Caco-2 (cell line): ENCODE results near the gene ADRA2B. TPM values are rescaled to one million over a fixed set of nuclear protein-coding genes. Genes with fewer than 3 reads are reported as not detected.
A peak's percentile ranks its signal among the peaks of the same experiment; 100 is the strongest.

Experiments used
- BruUV-seq: library from RNA; stranded (reverse); fragments of 400-500 nt; replicated peaks from 2 replicates; lab custom pipeline; 2021; lab: Mats Ljungman, UMichigan
- CTCF ChIA-PET: fragments of 300-600 bp; sonication (Branson Sonifier 250); formaldehyde crosslinking; loops from one replicate; lab custom pipeline; 2022; ENCODE audit warnings: antibody characterized with exemption; lab: Charles Lee
- POLR2A ChIA-PET: fragments of 300-600 bp; sonication (Branson Sonifier 250); formaldehyde crosslinking; loops from one replicate; lab custom pipeline; 2022; ENCODE audit warnings: antibody characterized with exemption; lab: Charles Lee
- DNase-seq, 2 experiments: peaks; one replicate each; pipeline versions ENCODE4 v3.0.0 to v3.0.0-alpha.2; 2020 to 2022
- H3K27me3 ChIP-seq: replicated peaks from 2 replicates; pipeline ENCODE4 v1.6.0; 2011; ENCODE audit warnings: low read length; ENCODE audit not compliant: control insufficient read depth, insufficient read depth
- H3K36me3 ChIP-seq: 2 replicates; pipeline ENCODE4 v1.5.1; 2011; ENCODE audit warnings: low read length; ENCODE audit not compliant: control insufficient read depth, insufficient read depth
- H3K4me1 ChIP-seq: fragments of 250-450 bp; sonication (Bioruptor Pico); 2 replicates; pipeline ENCODE4 v1.5.1; 2020; ENCODE audit warnings: mild to moderate bottlenecking
- H3K4me3 ChIP-seq: 2 replicates; pipeline ENCODE4 v1.5.1; 2011; ENCODE audit warnings: low read depth, mild to moderate bottlenecking, control low read depth, low read length
- H3K9me3 ChIP-seq: fragments of 250-450 bp; sonication (Bioruptor Pico); 2 replicates; pipeline ENCODE4 v1.5.1; 2020; ENCODE audit warnings: mild to moderate bottlenecking, moderate library complexity
- H3K27ac Mint-ChIP-seq: one replicate; pipeline ENCODE4 v1.8.0; 2022; ENCODE audit warnings: mixed read lengths; ENCODE audit not compliant: unreplicated experiment
- H3K27me3 Mint-ChIP-seq: one replicate; pipeline ENCODE4 v1.8.0; 2022; ENCODE audit warnings: mixed read lengths; ENCODE audit not compliant: insufficient read depth, unreplicated experiment
- H3K36me3 Mint-ChIP-seq: one replicate; pipeline ENCODE4 v1.8.0; 2022; ENCODE audit warnings: mild to moderate bottlenecking, mixed read lengths; ENCODE audit not compliant: insufficient read depth, unreplicated experiment
- H3K4me1 Mint-ChIP-seq: one replicate; pipeline ENCODE4 v1.8.0; 2022; ENCODE audit warnings: low read depth, mixed read lengths; ENCODE audit not compliant: unreplicated experiment
- H3K4me3 Mint-ChIP-seq: one replicate; pipeline ENCODE4 v1.8.0; 2022; ENCODE audit warnings: mild to moderate bottlenecking, moderate library complexity, mixed read lengths; ENCODE audit not compliant: unreplicated experiment
- H3K9me3 Mint-ChIP-seq: one replicate; pipeline ENCODE4 v1.8.0; 2022; ENCODE audit warnings: mixed read lengths; ENCODE audit not compliant: unreplicated experiment
- intact Hi-C: fragments of 100-400 bp; cut with micrococcal nuclease; formaldehyde crosslinking; loops from one replicate; pipeline ENCODE4 v1.10.0; 2022; ENCODE audit not compliant: unreplicated experiment
- total RNA-seq: library from RNA; stranded (reverse); gene quantifications from 2 replicates; pipeline ENCODE4 v1.2.3, GENCODE V29; 2022
- TF ChIP-seq, protein P1 (sequence below), 2 experiments: fragments of 200-600 bp in 1 of 2; IDR thresholded peaks; 1 replicate in 1 of 2; 2 replicates in 1 of 2; pipeline versions ENCODE4 v1.5.1 to v1.8.0; 2011 to 2022; ENCODE audit warnings: antibody characterized with exemption in 1 of 2, control low read depth in 1 of 2, inconsistent platforms in 1 of 2, low read depth in 1 of 2, low read length in 1 of 2, mild to moderate bottlenecking in 1 of 2, moderate library complexity in 1 of 2; ENCODE audit not compliant: insufficient read depth in 1 of 2, severe bottlenecking in 1 of 2, unreplicated experiment in 1 of 2

ADRA2B gene
- total RNA-seq, 1 experiment from 2014 or later = 0.20 TPM

DNA sequence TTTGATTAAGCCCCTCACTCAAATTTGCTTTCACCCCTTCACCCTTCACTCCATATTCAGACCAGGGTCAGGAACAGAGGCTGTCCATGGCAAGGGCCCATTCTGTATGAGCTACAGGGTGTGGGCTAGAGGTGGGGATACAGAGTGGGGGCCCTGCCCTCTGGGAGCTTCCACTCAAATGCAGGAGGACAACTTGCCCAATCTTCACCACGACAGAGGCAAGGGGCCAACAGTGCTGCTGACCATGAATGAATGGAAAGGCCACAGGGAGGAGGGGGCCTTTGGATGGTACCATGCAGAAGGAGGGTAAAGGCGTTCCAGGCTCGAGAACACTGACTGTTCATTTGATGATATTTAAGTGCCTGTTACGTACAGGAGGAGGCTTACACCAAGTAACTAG is 22.8 kb downstream of the ADRA2B start:
- H3K36me3 ChIP-seq = no peaks in the 10 kb centered on the region
- H3K27me3 ChIP-seq = no peaks in the 10 kb centered on the region
- H3K4me3 ChIP-seq = no peak overlapping the region
- no peaks in the 10 kb centered on the region for H3K27me3 Mint-ChIP-seq
- DNase-seq = no peak
- TF ChIP-seq, protein P1, sequence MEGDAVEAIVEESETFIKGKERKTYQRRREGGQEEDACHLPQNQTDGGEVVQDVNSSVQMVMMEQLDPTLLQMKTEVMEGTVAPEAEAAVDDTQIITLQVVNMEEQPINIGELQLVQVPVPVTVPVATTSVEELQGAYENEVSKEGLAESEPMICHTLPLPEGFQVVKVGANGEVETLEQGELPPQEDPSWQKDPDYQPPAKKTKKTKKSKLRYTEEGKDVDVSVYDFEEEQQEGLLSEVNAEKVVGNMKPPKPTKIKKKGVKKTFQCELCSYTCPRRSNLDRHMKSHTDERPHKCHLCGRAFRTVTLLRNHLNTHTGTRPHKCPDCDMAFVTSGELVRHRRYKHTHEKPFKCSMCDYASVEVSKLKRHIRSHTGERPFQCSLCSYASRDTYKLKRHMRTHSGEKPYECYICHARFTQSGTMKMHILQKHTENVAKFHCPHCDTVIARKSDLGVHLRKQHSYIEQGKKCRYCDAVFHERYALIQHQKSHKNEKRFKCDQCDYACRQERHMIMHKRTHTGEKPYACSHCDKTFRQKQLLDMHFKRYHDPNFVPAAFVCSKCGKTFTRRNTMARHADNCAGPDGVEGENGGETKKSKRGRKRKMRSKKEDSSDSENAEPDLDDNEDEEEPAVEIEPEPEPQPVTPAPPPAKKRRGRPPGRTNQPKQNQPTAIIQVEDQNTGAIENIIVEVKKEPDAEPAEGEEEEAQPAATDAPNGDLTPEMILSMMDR (IDR thresholded peaks at IDR 0.05; ENCODE audit: insufficient read depth in 1 of 2, low read depth in 1 of 2, low read length in 1 of 2, severe bottlenecking in 1 of 2, unreplicated experiment in 1 of 2) = no peak
- POLR2A ChIA-PET = no interaction called here
- H3K27ac Mint-ChIP-seq = no peak overlapping the region
- intact Hi-C loops = no loop called here
- BruUV-seq = no TSS peak
- H3K9me3 Mint-ChIP-seq = no peaks in the 10 kb centered on the region
- H3K36me3 Mint-ChIP-seq = no peaks in the 10 kb centered on the region
- H3K4me1 ChIP-seq = no peaks in the 10 kb centered on the region
- no peaks in the 10 kb centered on the region for H3K9me3 ChIP-seq
- no peaks in the 10 kb centered on the region for H3K4me1 Mint-ChIP-seq
- CTCF ChIA-PET = no interaction called here
- H3K4me3 Mint-ChIP-seq = no peak overlapping the region

- H3K9me3 Mint-ChIP-seq = no peaks in the 10 kb centered on the region
- intact Hi-C loops = no loop called here
- no peaks in the 10 kb centered on the region for H3K4me1 Mint-ChIP-seq
- peak in 1 of 2 experiments; percentile 18 for DNase-seq
- Histone ChIP-seq H3K36me3 (no peaks in the 10 kb centered on the region), H3K27me3 (no peaks in the 10 kb centered on the region), H3K4me3 (no peak overlapping the region), H3K4me1 (no peaks in the 10 kb centered on the region), H3K9me3 (no peaks in the 10 kb centered on the region)
- H3K36me3 Mint-ChIP-seq = no peaks in the 10 kb centered on the region
- no peak overlapping the region for H3K27ac Mint-ChIP-seq
- no peak overlapping the region for H3K4me3 Mint-ChIP-seq
- ChIA-PET POLR2A (no interaction called here), CTCF (no interaction called here)
- TF ChIP-seq, protein P1 (IDR thresholded peaks at IDR 0.05; ENCODE audit: insufficient read depth in 1 of 2, low read depth in 1 of 2, low read length in 1 of 2, severe bottlenecking in 1 of 2, unreplicated experiment in 1 of 2) = no peak
- BruUV-seq = no TSS peak
- H3K27me3 Mint-ChIP-seq = no peaks in the 10 kb centered on the region
These were observed 23.4 kb downstream of the ADRA2B start for GRCh38 chr2:96092951-96093350.

GRCh38 chr2:96092573-96092877 is 23.8 kb downstream of the ADRA2B start:
- Mint-ChIP-seq H3K27ac (no peak overlapping the region), H3K4me1 (no peaks in the 10 kb centered on the region), H3K36me3 (no peaks in the 10 kb centered on the region), H3K27me3 (no peaks in the 10 kb centered on the region), H3K4me3 (no peak overlapping the region), H3K9me3 (no peaks in the 10 kb centered on the region)
- no peaks in the 10 kb centered on the region for H3K36me3 ChIP-seq
- intact Hi-C loops = no loop called here
- H3K9me3 ChIP-seq = no peaks in the 10 kb centered on the region
- peak in 1 of 2 experiments; percentile 21 for DNase-seq
- no TSS peak for BruUV-seq
- TF ChIP-seq, protein P1 (IDR thresholded peaks at IDR 0.05; ENCODE audit: insufficient read depth in 1 of 2, low read depth in 1 of 2, low read length in 1 of 2, severe bottlenecking in 1 of 2, unreplicated experiment in 1 of 2) = no peak
- H3K27me3 ChIP-seq = no peaks in the 10 kb centered on the region
- ChIA-PET CTCF (no interaction called here), POLR2A (no interaction called here)
- H3K4me1 ChIP-seq = no peaks in the 10 kb centered on the region
- no peak overlapping the region for H3K4me3 ChIP-seq
